Natural killer cell (primary cell): ENCODE results near the gene CACNG4. TPM values are rescaled to one million over a fixed set of nuclear protein-coding genes. Genes with fewer than 3 reads are reported as not detected.

Experiments
- ATAC-seq, 3 donors: fragments of 150-1000 bp in 2 of 3; fragments of 200-7000 bp in 1 of 3; cut with Tn5 transposase; 1 replicate in 1 of 3; 2 replicates in 2 of 3; pipeline ENCODE4 v1.10.0; 2021; ENCODE audit warnings: mild to moderate bottlenecking in 2 of 3, moderate library complexity in 2 of 3
- DNase-seq, 2 donors: peaks; one replicate each; pipeline versions ENCODE4 v3.0.0 to v3.0.0-alpha.2; 2013 to 2021; ENCODE audit warnings: mixed read lengths in 1 of 2
- H3K27ac ChIP-seq: one replicate; pipeline ENCODE4 v1.5.1; 2013; ENCODE audit warnings: mild to moderate bottlenecking, low read length
- H3K27me3 ChIP-seq: one replicate; pipeline ENCODE4 v1.6.1; 2013; ENCODE audit warnings: low read length; ENCODE audit not compliant: control insufficient read depth, insufficient read depth
- H3K36me3 ChIP-seq: one replicate; pipeline ENCODE4 v1.6.1; 2013; ENCODE audit warnings: low read length; ENCODE audit not compliant: control insufficient read depth, insufficient read depth
- H3K4me1 ChIP-seq: one replicate; pipeline ENCODE4 v1.6.1; 2013; ENCODE audit warnings: low read length; ENCODE audit not compliant: control insufficient read depth, insufficient read depth
- H3K4me3 ChIP-seq: one replicate; pipeline ENCODE4 v1.5.1; 2013; ENCODE audit warnings: low read length
- H3K9me3 ChIP-seq: one replicate; pipeline ENCODE4 v1.6.1; 2013; ENCODE audit warnings: low read length; ENCODE audit not compliant: control insufficient read depth, insufficient read depth
- H3K27ac Mint-ChIP-seq, 2 donors: one replicate each; pipeline ENCODE4 v1.8.0; 2022; ENCODE audit warnings: mild to moderate bottlenecking in 2 of 2, mixed read lengths in 2 of 2, moderate library complexity in 1 of 2
- H3K27me3 Mint-ChIP-seq, 2 donors: one replicate each; pipeline ENCODE4 v1.8.0; 2022; ENCODE audit warnings: low read depth in 2 of 2, mixed read lengths in 2 of 2
- H3K36me3 Mint-ChIP-seq: one replicate; pipeline ENCODE4 v1.8.0; 2022; ENCODE audit warnings: mixed read lengths
- H3K4me1 Mint-ChIP-seq, 2 donors: one replicate each; pipeline ENCODE4 v1.8.0; 2022; ENCODE audit warnings: mixed read lengths in 2 of 2
- H3K4me3 Mint-ChIP-seq: one replicate; pipeline ENCODE4 v1.8.0; 2022; ENCODE audit warnings: mild to moderate bottlenecking, moderate library complexity, mixed read lengths
- H3K9me3 Mint-ChIP-seq, 2 donors: one replicate each; pipeline ENCODE4 v1.8.0; 2022; ENCODE audit warnings: mixed read lengths in 2 of 2
- WGBS: methylation state at CpG from one replicate; pipeline ENCODE4 v1.1.7; 2013; ENCODE audit warnings: missing lambda C conversion rate; ENCODE audit not compliant: insufficient coverage; 5-methylcytosine and 5-hydroxymethylcytosine counted together
- intact Hi-C: fragments of 100-400 bp; cut with micrococcal nuclease; formaldehyde crosslinking; loops from one replicate; pipeline ENCODE4 v1.14.2; 2022
- total RNA-seq, 4 donors: library from RNA; stranded (reverse); fragments of 120-200 nt in 1 of 4; gene quantifications; one replicate each; pipeline versions ENCODE4 v1.2.3 to v1.2.4, GENCODE V29; 2013 to 2022
- TF ChIP-seq, protein P1 (sequence below): fragments of 200-600 bp; IDR thresholded peaks from one replicate; pipeline ENCODE4 v1.8.0; 2022; ENCODE audit warnings: antibody characterized with exemption

Gene CACNG4
- total RNA-seq, 3 donors from 2014 or later (not counting 1 experiment from before 2014, with no cell fraction given): not detected

DNA sequence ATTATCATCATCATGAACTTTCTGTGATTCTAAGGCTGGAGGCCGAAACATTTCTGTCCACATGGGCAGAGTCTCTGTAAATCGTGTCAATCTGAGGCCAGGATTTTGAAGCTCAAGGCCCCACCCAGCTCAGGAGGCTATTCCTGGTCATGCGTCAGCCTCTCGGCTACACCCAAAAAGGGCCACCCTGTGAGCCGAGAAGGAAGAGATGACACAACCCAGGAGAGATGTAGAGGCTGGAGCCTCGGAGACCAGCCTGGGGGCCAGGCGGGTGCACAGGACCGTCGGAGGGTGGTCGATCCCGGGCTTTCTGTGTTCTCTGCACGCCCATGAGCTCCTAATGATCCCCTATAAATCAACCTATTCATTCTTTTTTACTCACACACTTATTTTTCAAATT, 78.8 kb downstream of the CACNG4 start:
- Mint-ChIP-seq H3K4me3 (no peak overlapping the region), H3K27me3 (peaks cover 0 to 2% of the 10 kb centered on the region in 2 donors), H3K27ac (no peak overlapping the region), H3K36me3 (peaks cover 10% of the 10 kb centered on the region), H3K4me1 (no peaks in the 10 kb centered on the region), H3K9me3 (peaks cover 0 to 1% of the 10 kb centered on the region in 2 donors)
- no peaks in the 10 kb centered on the region for H3K27me3 ChIP-seq
- H3K36me3 ChIP-seq: no peaks in the 10 kb centered on the region
- TF ChIP-seq, protein P1, sequence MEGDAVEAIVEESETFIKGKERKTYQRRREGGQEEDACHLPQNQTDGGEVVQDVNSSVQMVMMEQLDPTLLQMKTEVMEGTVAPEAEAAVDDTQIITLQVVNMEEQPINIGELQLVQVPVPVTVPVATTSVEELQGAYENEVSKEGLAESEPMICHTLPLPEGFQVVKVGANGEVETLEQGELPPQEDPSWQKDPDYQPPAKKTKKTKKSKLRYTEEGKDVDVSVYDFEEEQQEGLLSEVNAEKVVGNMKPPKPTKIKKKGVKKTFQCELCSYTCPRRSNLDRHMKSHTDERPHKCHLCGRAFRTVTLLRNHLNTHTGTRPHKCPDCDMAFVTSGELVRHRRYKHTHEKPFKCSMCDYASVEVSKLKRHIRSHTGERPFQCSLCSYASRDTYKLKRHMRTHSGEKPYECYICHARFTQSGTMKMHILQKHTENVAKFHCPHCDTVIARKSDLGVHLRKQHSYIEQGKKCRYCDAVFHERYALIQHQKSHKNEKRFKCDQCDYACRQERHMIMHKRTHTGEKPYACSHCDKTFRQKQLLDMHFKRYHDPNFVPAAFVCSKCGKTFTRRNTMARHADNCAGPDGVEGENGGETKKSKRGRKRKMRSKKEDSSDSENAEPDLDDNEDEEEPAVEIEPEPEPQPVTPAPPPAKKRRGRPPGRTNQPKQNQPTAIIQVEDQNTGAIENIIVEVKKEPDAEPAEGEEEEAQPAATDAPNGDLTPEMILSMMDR: no peak
- ATAC-seq: no peak
- no peak overlapping the region for H3K27ac ChIP-seq
- H3K4me3 ChIP-seq: no peak overlapping the region
- H3K9me3 ChIP-seq: peaks cover 6% of the 10 kb centered on the region
- intact Hi-C loops: no loop called here
- no peaks in the 10 kb centered on the region for H3K4me1 ChIP-seq
- no peak for DNase-seq
- 88% methylated on average over 12 of the region's 12 CpGs for whole genome bisulfite sequencing

- Histone ChIP-seq H3K27me3 (no peaks in the 10 kb centered on the region), H3K9me3 (peaks cover 12% of the 10 kb centered on the region), H3K36me3 (no peaks in the 10 kb centered on the region), H3K27ac (no peak within 1 kb of the TSS), H3K4me3 (no peak within 1 kb of the TSS), H3K4me1 (no peaks in the 10 kb centered on the region)
- TF ChIP-seq, protein P1: no peak
- ATAC-seq (no peak), DNase-seq (no peak)
- no peaks in the 10 kb centered on the region for H3K27me3 Mint-ChIP-seq
- intact Hi-C loops: no loop called here
- H3K4me1 Mint-ChIP-seq: no peaks in the 10 kb centered on the region
- H3K9me3 Mint-ChIP-seq: peaks cover 2 to 9% of the 10 kb centered on the region in 2 donors
- H3K36me3 Mint-ChIP-seq: peaks cover 18% of the 10 kb centered on the region
- H3K4me3 Mint-ChIP-seq: no peak within 1 kb of the TSS
- 91% methylated on average over 32 of the region's 32 CpGs for WGBS
- no peak within 1 kb of the TSS for H3K27ac Mint-ChIP-seq
Observed at GRCh38 chr17:67044016-67044772, 79.7 kb downstream of the CACNG4 start, which contains the start of gene CACNG1. CACNG1 (plus strand) TSS chr17:67044554; CDS start chr17:67044661, 107 bp downstream.

- Mint-ChIP-seq H3K27me3 (no peaks in the 10 kb centered on the region), H3K36me3 (peaks cover 18% of the 10 kb centered on the region), H3K4me1 (no peaks in the 10 kb centered on the region), H3K4me3 (no peak overlapping the region), H3K9me3 (peaks cover 2 to 9% of the 10 kb centered on the region in 2 donors), H3K27ac (no peak overlapping the region)
- 88% methylated on average over 5 of the region's 5 CpGs for WGBS
- no peaks in the 10 kb centered on the region for H3K27me3 ChIP-seq
- no peak for ATAC-seq
- intact Hi-C loops: no loop called here
- TF ChIP-seq, protein P1: no peak
- DNase-seq: no peak
- H3K4me1 ChIP-seq: no peaks in the 10 kb centered on the region
- H3K36me3 ChIP-seq: no peaks in the 10 kb centered on the region
- H3K27ac ChIP-seq: no peak overlapping the region
- peaks cover 19% of the 10 kb centered on the region for H3K9me3 ChIP-seq
- no peak overlapping the region for H3K4me3 ChIP-seq
Observed at GRCh38 chr17:67044940-67045339, 80.4 kb downstream of the CACNG4 start.

GRCh38 chr17:67046398-67046797, 81.9 kb downstream of the CACNG4 start:
- Histone ChIP-seq H3K27ac (no peak overlapping the region), H3K36me3 (no peaks in the 10 kb centered on the region), H3K4me3 (no peak overlapping the region), H3K4me1 (no peaks in the 10 kb centered on the region), H3K9me3 (peaks cover 22% of the 10 kb centered on the region), H3K27me3 (no peaks in the 10 kb centered on the region)
- Mint-ChIP-seq H3K36me3 (peaks cover 18% of the 10 kb centered on the region), H3K4me3 (no peak overlapping the region), H3K27me3 (no peaks in the 10 kb centered on the region), H3K9me3 (peaks cover 2 to 9% of the 10 kb centered on the region in 2 donors), H3K27ac (no peak overlapping the region), H3K4me1 (no peaks in the 10 kb centered on the region)
- intact Hi-C loops: no loop called here
- ATAC-seq (no peak), DNase-seq (no peak)
- 80% methylated on average over 4 of the region's 4 CpGs for WGBS
- TF ChIP-seq, protein P1: no peak
